HCT116 (cell line): Measurements from ENCODE around the gene TXNDC11. TPM values are rescaled to one million over a fixed set of nuclear protein-coding genes. Genes with fewer than 3 reads are reported as not detected.

Source experiments
- ATAC-seq: fragments of 200-7000 bp; cut with Tn5 transposase; 2 replicates; pipeline ENCODE4 v1.9.1; 2020; ENCODE audit warnings: mild to moderate bottlenecking, moderate library complexity
- BruUV-seq: library from RNA; stranded (reverse); fragments of 400-500 nt; replicated peaks from 2 replicates; lab custom pipeline; 2021; lab: Mats Ljungman, UMichigan
- CTCF ChIA-PET: fragments of 300-600 bp; sonication (Branson Sonifier 250); formaldehyde crosslinking; loops from one replicate; lab custom pipeline; 2021; ENCODE audit warnings: antibody characterized with exemption; lab: Charles Lee
- POLR2A ChIA-PET: fragments of 300-600, 350-600 bp; sonication (Branson Sonifier 250); formaldehyde crosslinking; loops from one replicate; lab custom pipeline; 2021; ENCODE audit warnings: antibody characterized with exemption; lab: Charles Lee
- RAD21 ChIA-PET, 2 experiments: fragments of 300-600 bp; sonication (Branson Sonifier 250); formaldehyde crosslinking; loops; one replicate each; lab custom pipeline; 2023; ENCODE audit warnings: low total read pairs in 2 of 2; ENCODE audit not compliant: uncharacterized antibody in 2 of 2, unreplicated experiment in 2 of 2, low non-redundant PET in 1 of 2; lab: Charles Lee
- DNase-seq: peaks from one replicate; pipeline ENCODE4 v3.0.0-alpha.2; 2010; ENCODE audit warnings: low read depth, low spot score
- H2AFZ ChIP-seq: fragments of 200-600 bp; shearing (Covaris generic), sonication (generic); 2 replicates; pipeline ENCODE4 v1.6.1; 2017; ENCODE audit warnings: low read depth, mixed run types, mixed read lengths, antibody characterized with exemption, low read length; ENCODE audit not compliant: poor library complexity, severe bottlenecking
- H3K27ac ChIP-seq: 2 replicates; pipeline ENCODE4 v1.5.1; 2012; ENCODE audit warnings: low read depth, low read length
- H3K27me3 ChIP-seq: fragments of 200-600 bp; sonication (generic); 2 replicates; pipeline ENCODE4 v1.6.1; 2016; ENCODE audit warnings: mixed run types, low read length, mixed read lengths; ENCODE audit not compliant: insufficient read depth
- H3K36me3 ChIP-seq, 2 experiments: fragments of 200-500 bp in 1 of 2; fragments of 200-600 bp in 1 of 2; sonication (Bioruptor generic) in 1 of 2; sonication (generic) in 1 of 2; 2 replicates each; pipeline versions ENCODE4 v1.5.1 to v1.6.1; 2014 to 2016; ENCODE audit warnings: low read length in 2 of 2, inconsistent platforms in 1 of 2, mixed read lengths in 1 of 2, mixed run types in 1 of 2; ENCODE audit not compliant: insufficient read depth in 2 of 2, control insufficient read depth in 1 of 2
- H3K4me1 ChIP-seq, 2 experiments: fragments of 200-600 bp in 1 of 2; sonication (generic) in 1 of 2; 2 replicates each; pipeline versions ENCODE4 v1.5.1 to v1.6.1; 2012 to 2017; ENCODE audit warnings: low read length in 2 of 2, inconsistent platforms in 1 of 2, mild to moderate bottlenecking in 1 of 2, mixed read lengths in 1 of 2, mixed run types in 1 of 2, moderate library complexity in 1 of 2; ENCODE audit not compliant: insufficient read depth in 2 of 2, control insufficient read depth in 1 of 2
- H3K4me2 ChIP-seq: fragments of 200-600 bp; sonication (generic); 2 replicates; pipeline ENCODE4 v1.6.1; 2017; ENCODE audit warnings: mixed run types, low read length, mixed read lengths
- H3K4me3 ChIP-seq, 2 experiments: fragments of 200-600 bp in 1 of 2; sonication (generic) in 1 of 2; replicated peaks in 1 of 2; 2 replicates each; pipeline ENCODE4 v1.5.1; 2011 to 2016; ENCODE audit warnings: low read length in 2 of 2, control low read depth in 1 of 2, low read depth in 1 of 2, mild to moderate bottlenecking in 1 of 2, mixed read lengths in 1 of 2, mixed run types in 1 of 2
- H3K79me2 ChIP-seq: fragments of 200-600 bp; sonication (generic); 2 replicates; pipeline ENCODE4 v1.6.1; 2017; ENCODE audit warnings: mild to moderate bottlenecking, mixed run types, low read length, moderate library complexity, mixed read lengths; ENCODE audit not compliant: insufficient read depth
- H3K9ac ChIP-seq: fragments of 200-600 bp; sonication (generic); 2 replicates; pipeline ENCODE4 v1.6.1; 2016; ENCODE audit warnings: low read length, mixed read lengths
- H3K9me2 ChIP-seq: fragments of 200-600 bp; sonication (generic), shearing (Covaris generic); 2 replicates; pipeline ENCODE4 v1.6.1; 2017; ENCODE audit warnings: mixed run types, mild to moderate bottlenecking, moderate library complexity; ENCODE audit not compliant: insufficient read depth
- H3K9me3 ChIP-seq, 2 experiments: fragments of 200-500 bp in 1 of 2; fragments of 200-600 bp in 1 of 2; sonication (Bioruptor generic) in 1 of 2; sonication (generic) in 1 of 2; 2 replicates each; pipeline ENCODE4 v1.6.1; 2014 to 2017; ENCODE audit warnings: low read length in 2 of 2, mixed read lengths in 2 of 2, inconsistent platforms in 1 of 2, low read depth in 1 of 2, mild to moderate bottlenecking in 1 of 2, mixed run types in 1 of 2, moderate library complexity in 1 of 2; ENCODE audit not compliant: control insufficient read depth in 1 of 2, insufficient read depth in 1 of 2
- H4K20me1 ChIP-seq: fragments of 200-600 bp; sonication (generic), shearing (Covaris generic); 2 replicates; pipeline ENCODE4 v1.6.1; 2017; ENCODE audit warnings: mixed run types, mild to moderate bottlenecking, moderate library complexity; ENCODE audit not compliant: insufficient read depth
- ATF3 ChIP-seq: IDR thresholded peaks from 2 replicates; pipeline ENCODE4 v1.6.1; 2012
- CEBPB ChIP-seq: IDR thresholded peaks from 2 replicates; pipeline ENCODE4 v1.6.1; 2012; ENCODE audit warnings: low read depth
- CTCF ChIP-seq, 3 experiments: fragments of 200-600 bp in 1 of 3; sonication (generic) in 1 of 3; IDR thresholded peaks in 2 of 3; conservative IDR thresholded peaks in 1 of 3; 2 replicates each; pipeline ENCODE4 v1.5.1; 2012 to 2017; ENCODE audit warnings: low read depth in 2 of 3, low read length in 2 of 3, antibody characterized with exemption in 1 of 3, borderline replicate concordance in 1 of 3, control low read depth in 1 of 3, mild to moderate bottlenecking in 1 of 3, mixed read lengths in 1 of 3, mixed run types in 1 of 3, moderate library complexity in 1 of 3; ENCODE audit not compliant: insufficient read depth in 1 of 3
- EGR1 ChIP-seq: IDR thresholded peaks from 2 replicates; pipeline ENCODE4 v1.6.1; 2012; ENCODE audit warnings: low read depth
- POLR2A ChIP-seq: IDR thresholded peaks from 2 replicates; pipeline ENCODE4 v1.7.0; 2011; ENCODE audit warnings: borderline replicate concordance; ENCODE audit not compliant: insufficient read depth, insufficient read length; ENCODE audit errors: extremely low read depth
- SIN3A ChIP-seq: IDR thresholded peaks from 2 replicates; pipeline ENCODE4 v1.6.1; 2012; ENCODE audit warnings: low read depth
- SP1 ChIP-seq: IDR thresholded peaks from 2 replicates; pipeline ENCODE4 v1.6.1; 2012; ENCODE audit warnings: low read depth
- SRF ChIP-seq: IDR thresholded peaks from 2 replicates; pipeline ENCODE4 v1.6.1; 2012; ENCODE audit warnings: low read depth
- intact Hi-C: fragments of 100-400 bp; cut with micrococcal nuclease; formaldehyde crosslinking; loops from 2 replicates; pipeline ENCODE4 v1.10.0; 2022
- total RNA-seq: library from RNA; stranded (reverse); gene quantifications from one replicate; pipeline ENCODE4 v1.2.1, GENCODE V29; 2021; ENCODE audit not compliant: unreplicated experiment

TXNDC11 gene
- total RNA-seq, 1 experiment from 2014 or later: 26.8 TPM

GRCh38 chr16:11673091-11674000, 69.3 kb downstream of the TXNDC11 start:
- POLR2A ChIA-PET: no interaction called here
- intact Hi-C loops: no loop called here
- H4K20me1 ChIP-seq: no peaks in the 10 kb centered on the region

More at GRCh38 chr16:11673091-11674000, 69.3 kb downstream of the TXNDC11 start:
- RAD21 ChIA-PET: no interaction called here
- Histone ChIP-seq H3K36me3 (peaks cover 5 to 7% of the 10 kb centered on the region in 2 experiments; a peak in 2 of 4 replicates), H3K9ac (no peak overlapping the region), H3K4me2 (peak overlapping the region; percentile 72; the same call in 1 of the 2 replicates), H3K4me1 (peaks cover 52 to 69% of the 10 kb centered on the region in 2 experiments), H3K4me3 (no peak overlapping the region), H3K9me2 (no peaks in the 10 kb centered on the region), H3K27me3 (no peaks in the 10 kb centered on the region), H3K79me2 (no peaks in the 10 kb centered on the region), H2AFZ (no peak overlapping the region), H3K27ac (peak overlapping the region; percentile 14; the same call in 1 of the 2 replicates), H3K9me3 (no peaks in the 10 kb centered on the region)
- ATAC-seq: no peak
- no TSS peak for BruUV-seq
- CTCF ChIA-PET: no interaction called here
- TF ChIP-seq SP1 (no peak), CTCF (IDR thresholded peaks at IDR 0.05 in 2 of 3, conservative IDR thresholded peaks at IDR 0.05 in 1 of 3; ENCODE audit: borderline replicate concordance in 1 of 3, insufficient read depth in 1 of 3, low read depth in 2 of 3, low read length in 2 of 3) (no peak), EGR1 (no peak), CEBPB (no peak), SIN3A (no peak), ATF3 (no peak), SRF (no peak), POLR2A (no peak)
- no peak for DNase-seq
